Keratinocyte (primary cell): ENCODE results near the gene NLRP1. TPM values are rescaled to one million over a fixed set of nuclear protein-coding genes. Genes with fewer than 3 reads are reported as not detected.

Source experiments
- DNase-seq: peaks from one replicate; pipeline ENCODE4 v3.0.0-alpha.2; 2011; ENCODE audit warnings: low read depth, missing footprints, low spot score
- FAIRE-seq: peaks from 2 replicates; lab custom pipeline; 2011; peaks lifted over from hg19 to GRCh38; lab: Jason Lieb, UNC
- H2AFZ ChIP-seq: 2 replicates; pipeline ENCODE4 v1.6.0; 2012; ENCODE audit warnings: low read length, control low read depth, inconsistent platforms; ENCODE audit not compliant: control insufficient read depth
- H3K27ac ChIP-seq: 2 replicates; pipeline ENCODE4 v1.5.1; 2011; ENCODE audit warnings: low read length; ENCODE audit not compliant: control insufficient read depth, insufficient read depth
- H3K27me3 ChIP-seq: 3 replicates; pipeline ENCODE4 v1.6.0; 2011; ENCODE audit warnings: low read length; ENCODE audit not compliant: control insufficient read depth, insufficient read depth; ENCODE audit errors: extremely low read depth
- H3K36me3 ChIP-seq, 2 experiments: 2 replicates in 1 of 2; 3 replicates in 1 of 2; pipeline ENCODE4 v1.5.1; 2011; ENCODE audit warnings: low read length in 2 of 2, mild to moderate bottlenecking in 1 of 2; ENCODE audit not compliant: control insufficient read depth in 2 of 2, insufficient read depth in 2 of 2; ENCODE audit errors: extremely low read depth in 1 of 2
- H3K4me1 ChIP-seq: 3 replicates; pipeline ENCODE4 v1.5.1; 2011; ENCODE audit warnings: low read length; ENCODE audit not compliant: control insufficient read depth, insufficient read depth; ENCODE audit errors: extremely low read depth
- H3K4me2 ChIP-seq: 3 replicates; pipeline ENCODE4 v1.6.0; 2011; ENCODE audit warnings: low read depth, low read length; ENCODE audit not compliant: control insufficient read depth, insufficient read depth; ENCODE audit errors: extremely low read depth
- H3K4me3 ChIP-seq, 3 experiments: fragments of 200-600 bp in 1 of 3; sonication (generic) in 1 of 3; 2 replicates in 2 of 3; 3 replicates in 1 of 3; pipeline ENCODE4 v1.5.1; 2011 to 2016; ENCODE audit warnings: low read length in 3 of 3, mild to moderate bottlenecking in 3 of 3, control low read depth in 2 of 3, inconsistent platforms in 1 of 3, low read depth in 1 of 3, mixed read lengths in 1 of 3, mixed run types in 1 of 3, moderate library complexity in 1 of 3; ENCODE audit not compliant: control insufficient read depth in 2 of 3, insufficient read depth in 2 of 3; ENCODE audit errors: extremely low read depth in 1 of 3
- H3K79me2 ChIP-seq: 2 replicates; pipeline ENCODE4 v1.6.0; 2012; ENCODE audit warnings: low read length; ENCODE audit not compliant: control insufficient read depth, insufficient read depth
- H3K9ac ChIP-seq: 3 replicates; pipeline ENCODE4 v1.6.0; 2011; ENCODE audit warnings: low read length; ENCODE audit not compliant: control insufficient read depth, insufficient read depth; ENCODE audit errors: extremely low read depth
- H3K9me1 ChIP-seq: 3 replicates; pipeline ENCODE4 v1.6.0; 2011; ENCODE audit warnings: low read length; ENCODE audit not compliant: control insufficient read depth, insufficient read depth; ENCODE audit errors: extremely low read depth
- H3K9me3 ChIP-seq: 2 replicates; pipeline ENCODE4 v1.5.1; 2012; ENCODE audit warnings: low read depth, low read length; ENCODE audit not compliant: control insufficient read depth
- H4K20me1 ChIP-seq: 3 replicates; pipeline ENCODE4 v1.6.0; 2011; ENCODE audit warnings: low read length; ENCODE audit not compliant: control insufficient read depth, insufficient read depth; ENCODE audit errors: extremely low read depth
- CTCF ChIP-seq, 3 experiments: IDR thresholded peaks in 1 of 3; conservative IDR thresholded peaks in 1 of 3; optimal IDR thresholded peaks in 1 of 3; 2 replicates in 2 of 3; 3 replicates in 1 of 3; pipeline versions ENCODE3 to v1.5.1; 2011; ENCODE audit warnings: low read length in 3 of 3, mild to moderate bottlenecking in 3 of 3, moderate library complexity in 2 of 3, control low read depth in 1 of 3, inconsistent platforms in 1 of 3; ENCODE audit not compliant: insufficient read depth in 2 of 3; ENCODE audit errors: extremely low read depth in 1 of 3
- EZH2 ChIP-seq: IDR thresholded peaks from one replicate; pipeline ENCODE4 v1.6.1; 2012; ENCODE audit warnings: inconsistent platforms, mild to moderate bottlenecking, low read length, moderate library complexity
- dilution Hi-C: fragments of 300-500 bp; cut with MboI; formaldehyde crosslinking; loops from one replicate; pipeline ENCODE4 v1.7.0; 2020; ENCODE audit warnings: low sequenced_read_pairs; ENCODE audit not compliant: extremely low pct_ligation_motif_present
- polyA plus RNA-seq, 5 experiments: library from polyadenylated mRNA; depleted of rRNA in 3 of 5; stranded (reverse) in 3 of 5; stranded (forward) in 1 of 5; unstranded in 1 of 5; fragments of >200 nt; gene quantifications; 1 replicate in 1 of 5; 2 replicates in 3 of 5; 3 replicates in 1 of 5; pipeline versions ENCODE4 v1.2.1 to v1.2.3, GENCODE V29; 2011 to 2012; ENCODE audit warnings: missing spikeins in 2 of 5, low read depth in 1 of 5, low replicate concordance in 1 of 5

Gene NLRP1
- polyA plus RNA-seq, 1 donor (not counting 4 experiments of a cell fraction or from before 2014, with no cell fraction given): 20.1 TPM

- no peaks in the 10 kb centered on the region for H3K36me3 ChIP-seq
- dilution Hi-C loops: no loop called here
- DNase-seq (no peak), FAIRE-seq (no peak)
- H3K4me3 ChIP-seq: no peak overlapping the region
- TF ChIP-seq CTCF (optimal IDR thresholded peaks at IDR 0.05 in 1 of 3, IDR thresholded peaks at IDR 0.05 in 1 of 3, conservative IDR thresholded peaks at IDR 0.05 in 1 of 3; ENCODE audit: extremely low read depth in 1 of 3, insufficient read depth in 2 of 3, low read length in 3 of 3): no peak
- TF ChIP-seq EZH2: no peak
- H2AFZ ChIP-seq: no peak overlapping the region
- H3K9me3 ChIP-seq: no peaks in the 10 kb centered on the region
- H3K9ac ChIP-seq: no peak overlapping the region
- no peak overlapping the region for H3K27ac ChIP-seq
- H3K9me1 ChIP-seq: no peaks in the 10 kb centered on the region
- no peak overlapping the region for H3K4me2 ChIP-seq
- no peaks in the 10 kb centered on the region for H4K20me1 ChIP-seq
- peaks cover 40% of the 10 kb centered on the region for H3K27me3 ChIP-seq
- H3K79me2 ChIP-seq: no peaks in the 10 kb centered on the region
- H3K4me1 ChIP-seq: no peaks in the 10 kb centered on the region
These were observed 11.5 kb upstream of the NLRP1 start for GRCh38 chr17:5595831-5596230.

- Histone ChIP-seq H3K9me1 (no peaks in the 10 kb centered on the region), H4K20me1 (no peaks in the 10 kb centered on the region), H3K4me3 (no peak overlapping the region), H2AFZ (no peak overlapping the region), H3K4me1 (no peaks in the 10 kb centered on the region), H3K79me2 (no peaks in the 10 kb centered on the region), H3K27me3 (peaks cover 18% of the 10 kb centered on the region), H3K27ac (no peak overlapping the region), H3K36me3 (no peaks in the 10 kb centered on the region), H3K4me2 (no peak overlapping the region), H3K9ac (no peak overlapping the region), H3K9me3 (no peaks in the 10 kb centered on the region)
- dilution Hi-C loops: no loop called here
- FAIRE-seq: peak; percentile 72
- TF ChIP-seq EZH2 (no peak), CTCF (optimal IDR thresholded peaks at IDR 0.05 in 1 of 3, IDR thresholded peaks at IDR 0.05 in 1 of 3, conservative IDR thresholded peaks at IDR 0.05 in 1 of 3; ENCODE audit: extremely low read depth in 1 of 3, insufficient read depth in 2 of 3, low read length in 3 of 3) (peak in 2 of 3 experiments; percentile 27 to 47)
- DNase-seq: no peak
These were observed 8.1 kb upstream of the NLRP1 start for GRCh38 chr17:5592382-5592781.
